KOPT-K1 (cell line): ENCODE data around the gene PADI3.

Experiments
- H3K27ac ChIP-seq: fragments of 200-600 bp; sonication (generic); 2 replicates; pipeline ENCODE4 v1.5.1; 2016; ENCODE audit warnings: antibody characterized with exemption, mild to moderate bottlenecking, low read depth, low read length; ENCODE audit not compliant: poor library complexity, severe bottlenecking
- H3K36me3 ChIP-seq: fragments of 200-600 bp; sonication (generic); 2 replicates; pipeline ENCODE4 v1.5.1; 2017; ENCODE audit warnings: antibody characterized with exemption, mild to moderate bottlenecking, low read length, moderate library complexity; ENCODE audit not compliant: insufficient read depth
- H3K9me3 ChIP-seq: fragments of 200-600 bp; sonication (generic); 2 replicates; pipeline ENCODE4 v1.5.1; 2017; ENCODE audit warnings: antibody characterized with exemption, low read length, mild to moderate bottlenecking; ENCODE audit not compliant: insufficient read depth, poor library complexity, severe bottlenecking

Gene PADI3

DNA sequence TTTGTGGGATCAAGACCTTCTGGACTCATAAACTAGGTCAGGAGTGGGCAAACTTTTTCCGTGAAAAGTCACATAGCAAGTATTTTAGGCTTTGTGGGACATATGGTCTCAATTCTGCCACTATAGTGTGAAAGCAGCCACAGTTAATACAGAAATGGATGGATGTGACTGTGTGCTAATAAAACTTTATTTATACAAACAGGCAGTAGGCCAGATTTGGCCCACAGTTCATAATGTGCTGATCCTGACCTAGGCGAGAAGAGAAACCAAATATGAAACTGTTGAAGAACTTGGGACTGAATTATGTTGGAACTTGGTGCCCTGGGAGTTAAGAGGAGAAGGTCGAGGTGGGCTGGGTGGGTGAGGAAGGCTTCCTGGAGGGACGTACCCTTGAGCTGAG, 17.1 kb downstream of the PADI3 start:
- Histone ChIP-seq H3K27ac (no peak overlapping the region), H3K9me3 (peaks cover 10% of the 10 kb centered on the region), H3K36me3 (no peaks in the 10 kb centered on the region)

DNA sequence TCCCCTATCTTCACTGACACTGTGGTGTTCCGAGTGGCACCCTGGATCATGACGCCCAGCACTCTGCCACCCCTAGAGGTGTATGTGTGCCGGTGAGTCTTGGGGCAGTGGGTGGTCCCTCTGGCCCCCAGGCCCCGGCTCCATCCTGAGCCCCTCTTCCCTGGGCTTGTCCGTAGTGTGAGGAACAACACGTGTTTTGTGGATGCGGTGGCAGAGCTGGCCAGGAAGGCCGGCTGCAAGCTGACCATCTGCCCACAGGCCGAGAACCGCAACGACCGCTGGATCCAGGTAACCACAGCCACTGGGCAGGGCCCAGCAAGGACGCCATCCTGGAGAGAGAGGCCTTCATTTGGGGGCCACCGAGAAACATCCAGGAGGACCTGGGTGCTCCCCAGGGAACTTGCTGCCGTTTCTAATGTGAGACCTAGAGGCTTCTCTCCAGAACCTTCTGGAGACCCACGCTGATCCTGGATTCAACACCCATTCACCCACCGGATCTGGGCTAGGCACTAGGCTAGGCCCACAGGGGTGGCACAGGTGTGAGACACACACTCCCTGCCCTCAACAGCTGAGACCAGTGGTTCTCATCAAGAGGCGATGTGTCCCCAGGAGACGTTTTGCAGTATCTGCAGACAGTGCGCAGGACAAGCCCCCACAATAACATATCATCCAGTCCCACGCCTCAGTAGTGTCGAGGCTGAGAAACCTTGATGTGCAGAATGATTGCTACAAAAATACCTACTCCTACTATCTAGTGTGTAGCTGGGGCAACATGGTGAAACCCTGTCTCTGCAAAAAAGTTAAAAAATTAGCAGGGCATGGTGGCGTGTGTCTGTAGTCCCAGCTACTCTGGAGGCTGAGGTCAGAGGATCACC, 22.2 kb downstream of the PADI3 start:
- Histone ChIP-seq H3K36me3 (no peaks in the 10 kb centered on the region), H3K27ac (no peak overlapping the region), H3K9me3 (no peaks in the 10 kb centered on the region)

DNA sequence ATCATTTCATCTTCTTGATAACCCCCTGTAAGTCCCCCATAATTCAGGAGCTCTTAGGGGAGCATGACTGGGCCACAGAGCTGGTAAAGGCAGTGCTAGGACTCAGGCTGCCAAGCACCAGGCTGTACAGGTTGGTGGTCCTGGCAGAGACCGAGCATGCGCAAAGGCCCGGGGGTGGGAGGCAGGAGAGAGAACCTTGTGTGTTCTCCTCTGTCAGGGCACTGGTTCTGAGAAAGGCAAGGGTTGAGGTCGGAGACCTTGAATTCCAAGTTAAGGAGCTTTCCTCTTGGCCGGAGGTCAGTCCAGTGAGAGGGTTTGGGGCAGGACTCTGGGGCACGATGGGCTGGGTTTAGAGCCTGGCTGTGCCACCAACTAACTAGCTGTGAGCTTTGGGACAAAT, 23.2 kb downstream of the PADI3 start:
- Histone ChIP-seq H3K27ac (no peak overlapping the region), H3K9me3 (no peaks in the 10 kb centered on the region), H3K36me3 (no peaks in the 10 kb centered on the region)

DNA sequence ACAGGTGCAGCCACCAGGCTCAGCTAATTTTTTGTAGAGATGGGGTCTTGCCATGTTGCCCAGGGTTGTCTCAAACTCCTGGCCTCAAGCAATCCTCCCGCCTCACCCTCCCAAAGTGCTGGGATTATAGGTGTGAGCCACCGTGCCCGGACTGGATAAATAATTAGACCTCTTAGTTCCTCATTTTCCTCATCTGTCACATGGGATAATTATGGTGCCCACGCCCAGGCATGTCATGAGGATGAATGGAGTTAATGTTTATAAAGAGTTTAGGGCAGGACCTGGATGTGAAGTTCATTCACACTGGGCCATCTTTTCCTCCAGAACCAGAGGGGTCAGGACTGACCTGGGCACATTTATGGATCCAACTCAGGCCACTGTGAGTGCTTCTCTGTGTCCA, 23.7 kb downstream of the PADI3 start:
- H3K36me3 ChIP-seq = no peaks in the 10 kb centered on the region
- H3K9me3 ChIP-seq = no peaks in the 10 kb centered on the region
- no peak overlapping the region for H3K27ac ChIP-seq

DNA sequence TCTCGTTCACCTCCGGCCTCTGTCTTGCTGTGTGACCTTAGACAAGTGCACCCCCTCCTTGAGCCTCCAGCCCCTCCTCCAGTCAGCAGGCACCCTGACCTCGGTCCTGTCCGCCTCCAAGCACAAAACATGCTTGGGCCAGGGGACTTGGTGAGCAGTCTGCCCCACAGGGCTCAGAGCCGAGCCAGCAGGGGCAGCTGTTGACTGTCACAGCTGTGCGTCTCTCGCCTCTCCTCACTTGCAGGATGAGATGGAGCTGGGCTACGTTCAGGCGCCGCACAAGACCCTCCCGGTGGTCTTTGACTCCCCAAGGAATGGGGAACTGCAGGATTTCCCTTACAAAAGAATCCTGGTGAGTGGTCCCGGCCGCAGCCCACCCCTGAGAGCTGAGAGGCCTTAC, 24.2 kb downstream of the PADI3 start:
- no peaks in the 10 kb centered on the region for H3K36me3 ChIP-seq
- H3K27ac ChIP-seq = no peak overlapping the region
- H3K9me3 ChIP-seq = no peaks in the 10 kb centered on the region

DNA sequence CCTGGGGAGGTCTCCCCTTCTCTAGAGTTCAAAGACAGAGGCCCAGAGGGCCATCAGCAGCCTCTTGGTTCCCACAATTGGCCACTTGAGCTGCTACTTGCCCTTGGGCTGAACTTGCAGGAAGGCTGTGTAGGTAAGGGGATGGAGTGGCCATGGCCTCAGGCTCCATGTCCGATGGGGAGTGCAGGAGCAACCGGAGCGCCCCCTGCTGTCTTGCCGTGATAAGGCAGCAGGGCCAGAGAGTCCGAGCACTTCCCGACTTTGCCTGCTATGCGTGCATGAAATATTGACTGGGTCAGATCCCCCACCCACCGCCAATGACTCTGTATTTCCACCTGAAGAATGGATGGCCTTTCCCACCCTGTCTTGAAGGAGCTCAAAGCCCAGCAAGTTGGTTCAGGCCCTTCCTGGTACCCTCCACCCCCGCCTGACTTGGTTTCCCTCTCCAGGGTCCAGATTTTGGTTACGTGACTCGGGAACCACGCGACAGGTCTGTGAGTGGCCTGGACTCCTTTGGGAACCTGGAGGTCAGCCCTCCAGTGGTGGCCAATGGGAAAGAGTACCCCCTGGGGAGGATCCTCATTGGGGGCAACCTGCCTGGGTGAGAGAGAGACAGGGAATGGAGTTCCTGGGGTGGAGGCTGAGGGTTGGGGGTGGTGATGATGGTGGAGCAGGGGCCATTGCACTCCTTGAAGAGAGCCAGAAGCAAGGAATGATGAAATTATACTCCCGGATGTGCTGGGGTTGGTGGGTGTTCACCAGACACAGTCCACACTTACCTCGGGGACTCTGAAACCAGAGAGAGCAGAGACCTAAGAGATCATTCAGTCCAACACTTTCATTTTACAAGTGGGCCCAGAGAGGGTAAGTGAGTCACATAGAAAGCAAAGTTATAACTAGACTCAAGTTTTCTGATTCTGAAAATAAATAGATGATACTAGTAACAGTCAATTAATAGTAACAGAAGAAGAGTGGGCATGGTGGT, 25.6 kb downstream of the PADI3 start:
- H3K27ac ChIP-seq = no peak overlapping the region
- H3K9me3 ChIP-seq = no peaks in the 10 kb centered on the region
- H3K36me3 ChIP-seq = no peaks in the 10 kb centered on the region

DNA sequence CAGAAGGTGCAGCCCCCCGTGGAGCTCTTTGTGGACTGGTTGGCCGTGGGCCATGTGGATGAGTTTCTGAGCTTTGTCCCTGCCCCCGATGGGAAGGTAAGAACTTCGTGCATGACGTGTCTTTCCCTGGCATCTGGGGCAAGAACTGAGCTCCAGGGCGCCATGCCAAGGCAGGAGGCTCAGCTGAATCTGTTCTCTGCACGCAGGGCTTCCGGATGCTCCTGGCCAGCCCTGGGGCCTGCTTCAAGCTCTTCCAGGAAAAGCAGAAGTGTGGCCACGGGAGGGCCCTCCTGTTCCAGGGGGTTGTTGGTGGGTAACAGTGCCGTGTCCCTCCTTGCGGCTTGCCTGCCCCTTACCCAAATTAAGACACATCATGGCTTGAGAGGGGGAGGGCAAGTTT, 27.7 kb downstream of the PADI3 start:
- Histone ChIP-seq H3K27ac (no peak overlapping the region), H3K36me3 (no peaks in the 10 kb centered on the region), H3K9me3 (no peaks in the 10 kb centered on the region)

DNA sequence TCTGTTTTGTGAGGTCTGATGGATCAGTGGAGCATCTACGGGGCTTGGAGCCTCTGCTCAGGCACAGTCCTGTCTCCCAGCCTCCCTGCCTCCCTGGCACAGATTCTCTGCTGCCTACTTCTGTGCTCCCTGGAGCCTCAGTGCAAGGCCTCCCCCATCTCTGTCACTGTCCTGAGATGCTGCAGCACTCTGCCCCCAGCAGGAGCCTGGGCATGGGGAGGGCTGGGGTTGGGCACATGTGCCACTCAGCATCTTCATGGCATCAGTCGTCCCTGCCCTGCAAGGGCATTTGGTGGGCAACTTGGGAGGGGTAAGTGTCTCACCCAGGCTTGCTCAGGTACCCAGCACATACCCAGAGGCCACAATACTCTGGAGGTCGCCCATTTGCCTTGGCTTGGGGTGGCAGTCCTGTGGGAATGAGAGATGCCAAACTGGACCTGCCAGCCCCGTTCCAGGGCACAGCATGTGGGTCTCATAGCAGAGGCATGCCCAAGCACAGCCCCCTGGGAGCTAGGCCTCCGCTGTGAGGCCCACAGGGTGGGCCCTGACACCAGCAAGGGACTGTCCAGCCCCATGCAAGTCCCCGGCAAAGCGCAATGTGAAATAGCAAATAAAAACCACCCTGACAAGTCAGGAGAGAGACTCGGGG, 28.7 kb downstream of the PADI3 start:
- Histone ChIP-seq H3K36me3 (no peaks in the 10 kb centered on the region), H3K27ac (no peak overlapping the region)

DNA sequence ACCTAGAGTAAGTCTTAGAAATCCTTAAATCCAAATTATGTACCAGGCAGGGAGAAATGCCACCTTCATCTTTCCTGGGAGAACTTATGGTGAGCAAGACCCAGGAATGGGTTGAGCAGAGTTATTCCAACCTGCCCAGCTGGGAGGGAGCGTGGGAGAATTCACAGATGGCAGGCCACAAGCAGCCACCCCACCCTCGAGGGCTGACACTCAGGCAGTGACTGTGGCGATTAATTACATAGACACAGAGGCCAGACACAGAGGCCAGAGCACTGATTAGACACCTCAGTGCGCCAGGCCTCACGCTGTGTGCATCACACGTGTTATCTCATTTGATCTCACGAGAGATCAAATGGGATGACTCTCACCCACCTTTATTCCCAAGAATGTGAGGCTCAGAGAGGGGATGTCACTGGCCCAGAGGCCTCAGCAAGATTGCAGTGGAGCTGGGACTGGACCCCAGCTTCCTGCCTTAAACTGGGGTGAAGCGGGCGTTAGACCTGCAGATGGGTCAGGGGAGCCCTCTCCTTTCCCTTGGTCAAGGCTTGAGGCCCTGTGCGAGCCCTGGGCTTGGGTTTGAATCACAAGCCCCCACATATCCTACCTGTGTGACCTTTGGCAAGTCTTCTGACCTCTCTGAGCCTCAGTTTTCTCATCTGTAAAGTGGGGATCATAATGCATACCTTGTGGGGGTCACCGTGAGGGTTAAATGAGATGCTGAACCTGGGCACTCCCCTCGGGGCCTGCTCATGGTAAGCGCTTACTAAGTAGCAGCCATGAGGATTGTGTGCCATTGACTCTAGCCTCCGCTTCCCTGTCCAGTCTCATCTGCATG, 30.3 kb downstream of the PADI3 start:
- H3K27ac ChIP-seq = no peak overlapping the region

More for the DNA sequence above, 28.7 kb downstream of the PADI3 start:
- no peaks in the 10 kb centered on the region for H3K9me3 ChIP-seq

DNA sequence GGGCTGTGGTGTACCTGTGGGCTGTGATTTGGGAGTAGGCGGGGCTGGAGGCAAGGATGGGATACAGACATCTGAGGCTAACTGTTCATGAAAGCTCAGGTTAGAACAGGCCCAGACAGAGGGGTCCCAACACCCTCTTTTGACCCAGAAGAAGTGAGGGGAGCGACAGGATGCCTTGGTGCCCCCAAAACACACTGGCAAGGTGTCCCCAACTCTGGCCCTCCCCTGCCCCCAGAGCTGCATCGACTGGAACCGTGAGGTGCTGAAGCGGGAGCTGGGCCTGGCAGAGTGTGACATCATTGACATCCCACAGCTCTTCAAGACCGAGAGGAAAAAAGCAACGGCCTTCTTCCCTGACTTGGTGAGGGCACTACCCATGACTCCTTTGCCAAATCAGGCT, 31.5 kb downstream of the PADI3 start:
- H3K9me3 ChIP-seq = no peaks in the 10 kb centered on the region
- H3K27ac ChIP-seq = no peak overlapping the region
- H3K36me3 ChIP-seq = no peaks in the 10 kb centered on the region

More for the DNA sequence above, 30.3 kb downstream of the PADI3 start:
- Histone ChIP-seq H3K36me3 (no peaks in the 10 kb centered on the region), H3K9me3 (no peaks in the 10 kb centered on the region)

DNA sequence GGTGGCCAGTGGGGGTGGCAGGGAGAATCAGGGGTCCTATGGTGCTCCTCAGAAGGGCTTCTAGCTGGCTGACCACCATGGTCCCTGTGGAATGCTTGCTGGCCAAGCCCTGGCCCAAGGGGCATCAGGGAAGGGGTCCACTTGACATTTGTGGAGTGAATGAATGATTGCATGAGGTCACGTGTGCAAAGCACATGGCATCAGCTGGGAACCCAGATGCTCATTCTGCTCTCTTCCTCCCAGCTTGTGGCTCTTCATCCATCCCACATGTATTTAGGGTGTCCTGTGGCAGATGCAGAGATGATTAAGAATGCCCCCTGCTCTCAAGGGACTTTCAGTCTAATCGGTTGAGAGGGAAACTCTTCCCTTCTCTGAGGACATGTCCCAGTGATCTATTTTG, 32.0 kb downstream of the PADI3 start:
- Histone ChIP-seq H3K27ac (no peak overlapping the region), H3K36me3 (no peaks in the 10 kb centered on the region), H3K9me3 (no peaks in the 10 kb centered on the region)

DNA sequence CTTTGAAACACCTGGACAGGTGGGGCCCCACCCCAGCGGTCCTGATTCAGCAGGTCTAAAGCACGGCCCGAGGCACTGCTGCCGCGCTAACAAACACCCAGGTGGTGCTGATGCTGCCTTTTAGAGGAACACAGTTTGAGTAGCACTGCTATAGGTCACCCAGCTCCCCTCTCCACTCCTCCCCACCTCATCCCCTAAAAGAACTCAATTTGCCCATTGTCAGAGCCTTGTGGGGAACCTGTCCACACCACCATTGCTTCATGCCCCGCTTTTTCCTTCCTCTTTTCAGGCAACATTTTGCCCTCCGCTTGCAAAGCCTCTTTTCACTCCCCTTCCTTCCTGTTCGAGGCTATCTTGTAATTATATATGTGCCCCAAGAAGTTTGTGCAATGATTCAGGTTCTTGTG, 32.9 kb downstream of the PADI3 start:
- H3K9me3 ChIP-seq = no peaks in the 10 kb centered on the region
- H3K27ac ChIP-seq = no peak overlapping the region

DNA sequence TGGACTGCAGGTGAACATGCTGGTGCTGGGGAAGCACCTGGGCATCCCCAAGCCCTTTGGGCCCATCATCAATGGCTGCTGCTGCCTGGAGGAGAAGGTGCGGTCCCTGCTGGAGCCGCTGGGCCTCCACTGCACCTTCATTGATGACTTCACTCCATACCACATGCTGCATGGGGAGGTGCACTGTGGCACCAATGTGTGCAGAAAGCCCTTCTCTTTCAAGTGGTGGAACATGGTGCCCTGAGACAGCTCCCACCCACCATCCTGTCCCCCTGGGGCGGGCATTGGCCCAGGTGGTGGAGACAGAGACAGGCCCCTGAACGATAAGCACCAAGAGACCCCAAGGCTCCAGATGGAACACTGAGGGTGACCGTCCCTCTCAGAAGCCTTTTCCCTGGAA, 33.9 kb downstream of the PADI3 start:
- Histone ChIP-seq H3K9me3 (no peaks in the 10 kb centered on the region), H3K36me3 (no peaks in the 10 kb centered on the region), H3K27ac (no peak overlapping the region)

More for the DNA sequence above, 32.9 kb downstream of the PADI3 start:
- H3K36me3 ChIP-seq = no peaks in the 10 kb centered on the region

DNA sequence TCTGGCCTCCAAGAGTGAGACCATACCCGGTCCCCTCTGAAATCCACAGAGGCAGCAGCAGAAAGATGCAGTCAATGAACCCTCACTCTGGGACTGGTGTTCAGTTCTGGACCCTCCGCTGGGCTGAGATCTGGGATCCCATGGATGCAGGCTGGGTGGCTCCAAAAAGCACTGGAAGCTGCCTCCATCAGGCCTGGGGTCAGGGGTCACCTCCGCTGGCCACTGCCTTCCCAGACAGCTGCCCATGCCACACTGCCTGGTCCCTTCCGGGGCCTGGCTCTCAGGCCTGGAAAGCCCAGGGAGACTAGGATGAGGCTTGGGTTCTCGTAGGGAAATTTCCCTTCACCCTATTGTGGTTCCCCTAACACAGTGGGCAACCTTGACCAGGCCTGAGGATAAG, 37.7 kb downstream of the PADI3 start:
- Histone ChIP-seq H3K36me3 (no peaks in the 10 kb centered on the region), H3K27ac (no peak overlapping the region), H3K9me3 (no peaks in the 10 kb centered on the region)
